Activated CD4-positive, alpha-beta memory T cell treated with anti-CD3 and anti-CD28 coated beads for 36 hours (primary cell): ENCODE results near the gene MSRB2. TPM values are rescaled to one million over a fixed set of nuclear protein-coding genes. Genes with fewer than 3 reads are reported as not detected.
"Not testable (repeated sequence)": the region's sequence is repeated elsewhere in the genome, so short reads cannot be mapped to it uniquely, and the experiment has no call there.

Experiments used
- CTCF ChIA-PET: fragments of 350-600 bp; sonication (Branson Sonifier 250); formaldehyde crosslinking; loops from one replicate; lab custom pipeline; 2021; ENCODE audit warnings: antibody characterized with exemption, inconsistent platforms; lab: Charles Lee
- POLR2A ChIA-PET: fragments of 350-600 bp; sonication (Branson Sonifier 250); formaldehyde crosslinking; loops from one replicate; lab custom pipeline; 2021; ENCODE audit warnings: antibody characterized with exemption; lab: Charles Lee
- DNase-seq: peaks from one replicate; pipeline ENCODE4 v3.0.0-alpha.2; 2020
- H3K27ac Mint-ChIP-seq: one replicate; pipeline ENCODE4 v1.8.0; 2021; ENCODE audit warnings: mixed read lengths
- H3K27me3 Mint-ChIP-seq: one replicate; pipeline ENCODE4 v1.8.0; 2021; ENCODE audit warnings: mixed read lengths
- H3K36me3 Mint-ChIP-seq: one replicate; pipeline ENCODE4 v1.8.0; 2021; ENCODE audit warnings: mixed read lengths
- H3K4me1 Mint-ChIP-seq: one replicate; pipeline ENCODE4 v1.8.0; 2021; ENCODE audit warnings: low read depth, mixed read lengths
- H3K4me3 Mint-ChIP-seq: one replicate; pipeline ENCODE4 v1.8.0; 2021; ENCODE audit warnings: mild to moderate bottlenecking, mixed read lengths
- H3K9me3 Mint-ChIP-seq: one replicate; pipeline ENCODE4 v1.8.0; 2021; ENCODE audit warnings: mixed read lengths
- intact Hi-C: fragments of 100-400 bp; cut with micrococcal nuclease; formaldehyde crosslinking; loops from one replicate; pipeline ENCODE4 v1.15.1; 2023
- total RNA-seq, 2 experiments: library from RNA; stranded (reverse); gene quantifications; one replicate each; pipeline ENCODE4 v1.2.3, GENCODE V29; 2021

The MSRB2 gene
- total RNA-seq, 2 experiments from 2014 or later: 9.4 to 11.1 TPM

DNA sequence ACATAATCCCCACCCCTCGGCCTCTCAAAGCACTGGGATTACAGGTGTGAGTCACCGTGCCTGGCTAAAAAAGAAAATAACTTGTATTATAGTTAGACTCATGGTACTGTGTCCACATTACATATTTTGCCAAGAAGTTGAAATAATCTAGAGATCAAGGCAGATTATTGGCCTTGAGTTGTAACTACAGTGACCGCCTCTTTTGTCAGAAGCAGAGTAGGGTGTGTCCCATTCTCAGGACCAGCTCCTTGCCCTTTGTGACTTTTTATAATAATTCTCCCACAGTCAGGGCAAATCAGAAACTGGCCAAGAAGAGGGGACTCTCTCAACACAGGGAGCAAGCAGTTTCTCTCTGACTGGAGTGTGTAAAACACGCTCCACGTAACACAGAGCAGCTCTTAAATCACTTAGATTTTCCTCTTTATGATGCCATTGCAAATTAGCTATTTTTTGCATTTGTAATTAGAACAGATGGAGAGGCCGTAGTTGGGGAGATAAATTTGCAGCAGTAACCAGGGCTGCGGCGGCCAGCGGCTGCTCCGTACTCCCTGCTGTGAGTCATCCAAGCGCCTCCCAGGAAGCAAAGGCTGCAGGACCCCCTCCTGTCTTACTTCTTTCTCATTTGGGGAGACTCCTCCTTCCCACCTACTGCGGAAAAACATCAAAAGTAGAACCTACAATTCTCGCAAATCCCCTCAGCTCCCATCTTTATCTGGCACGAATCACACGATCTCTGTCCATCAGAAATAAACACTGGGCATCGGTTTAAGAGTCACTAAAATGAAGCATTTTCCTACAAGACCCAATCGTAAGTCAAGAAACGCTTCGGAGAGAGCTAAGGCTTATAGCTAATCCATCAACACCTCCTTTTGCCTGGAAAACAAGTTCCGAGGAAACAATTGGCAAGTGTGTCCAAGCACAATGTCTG, 32.1 kb upstream of the MSRB2 start:
- no peaks in the 10 kb centered on the region for H3K36me3 Mint-ChIP-seq
- peaks cover 7% of the 10 kb centered on the region for H3K27me3 Mint-ChIP-seq
- POLR2A ChIA-PET: no interaction called here
- CTCF ChIA-PET: interaction anchor here (0.9 kb wide), 1 partner anchor 1069 kb away, joined by 3 read pairs; no protein-coding TSS in a partner anchor
- H3K9me3 Mint-ChIP-seq: peaks cover 8% of the 10 kb centered on the region
- no peak for DNase-seq
- intact Hi-C loops: loop anchor here (10.0 kb wide), 2 partner anchors 509 to 1569 kb away; no protein-coding TSS in a partner anchor
- no peak overlapping the region for H3K27ac Mint-ChIP-seq
- H3K4me1 Mint-ChIP-seq: no peaks in the 10 kb centered on the region
- no peak overlapping the region for H3K4me3 Mint-ChIP-seq

DNA sequence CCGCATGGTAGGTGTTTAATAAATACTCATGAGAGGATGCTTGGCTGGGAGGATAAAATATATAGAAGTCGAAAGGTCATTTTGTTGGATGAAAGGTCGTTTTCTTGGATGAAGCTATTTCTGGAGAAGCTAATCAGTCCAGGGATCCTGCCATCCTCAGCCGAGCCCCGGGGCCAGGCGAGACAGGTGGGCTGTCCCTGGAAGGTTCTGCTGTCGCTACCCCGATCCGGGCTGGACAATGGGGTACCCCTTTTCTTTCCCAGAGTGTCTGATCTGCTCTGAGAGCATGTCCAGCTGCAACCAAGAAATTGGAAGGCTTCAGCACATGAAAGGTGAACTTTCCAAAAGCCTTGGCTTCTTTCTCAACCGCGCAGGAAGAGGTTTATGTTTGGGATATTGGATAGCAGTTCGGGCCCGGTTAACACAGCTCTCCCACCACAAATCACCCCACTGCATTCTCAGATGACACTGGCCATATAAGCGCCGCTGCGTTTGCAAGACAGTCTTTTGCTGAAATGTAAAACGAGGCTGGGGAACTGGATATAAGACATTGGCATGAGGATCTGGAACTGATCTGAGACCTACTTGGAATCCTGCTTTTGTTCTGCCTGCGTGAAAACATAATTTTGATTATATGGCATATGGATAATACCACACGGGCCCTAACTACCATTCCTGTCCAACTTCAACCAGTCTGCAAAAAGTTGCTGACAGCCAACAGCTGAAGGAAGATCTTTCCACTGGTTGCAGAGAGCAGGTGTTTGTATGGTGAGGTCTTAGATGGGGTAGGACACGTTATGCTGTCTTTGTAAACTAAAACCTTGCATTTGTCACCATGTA, 31.2 kb upstream of the MSRB2 start:
- DNase-seq: no peak
- POLR2A ChIA-PET: no interaction called here
- peaks cover 2% of the 10 kb centered on the region for H3K9me3 Mint-ChIP-seq
- no peak overlapping the region for H3K4me3 Mint-ChIP-seq
- peaks cover 4% of the 10 kb centered on the region for H3K27me3 Mint-ChIP-seq
- H3K27ac Mint-ChIP-seq: no peak overlapping the region
- no peaks in the 10 kb centered on the region for H3K4me1 Mint-ChIP-seq
- H3K36me3 Mint-ChIP-seq: no peaks in the 10 kb centered on the region
- intact Hi-C loops: loop anchor here (10.0 kb wide), 2 partner anchors 509 to 1569 kb away; no protein-coding TSS in a partner anchor
- CTCF ChIA-PET: interaction anchor here (0.9 kb wide), 1 partner anchor 1070 kb away, joined by 3 read pairs; no protein-coding TSS in a partner anchor

GRCh38 chr10:23064813-23065114, 30.6 kb upstream of the MSRB2 start:
- H3K36me3 Mint-ChIP-seq, H3K27me3 Mint-ChIP-seq, H3K4me1 Mint-ChIP-seq, H3K27ac Mint-ChIP-seq, CTCF ChIA-PET, POLR2A ChIA-PET, H3K4me3 Mint-ChIP-seq, DNase-seq, H3K9me3 Mint-ChIP-seq: not testable (repeated sequence)
- intact Hi-C loops: loop anchor here (5.0 to 10.0 kb wide), 3 partner anchors 510 to 1570 kb away; partner anchors contain the start of gene DNAJC1

GRCh38 chr10:23065181-23065948, 30.0 kb upstream of the MSRB2 start:
- Mint-ChIP-seq H3K27ac (no peak overlapping the region), H3K9me3 (no peaks in the 10 kb centered on the region), H3K4me3 (no peak overlapping the region), H3K4me1 (no peaks in the 10 kb centered on the region), H3K36me3 (no peaks in the 10 kb centered on the region), H3K27me3 (peaks cover 2% of the 10 kb centered on the region)
- CTCF ChIA-PET: no interaction called here
- intact Hi-C loops: loop anchor here (5.0 to 10.0 kb wide), 3 partner anchors 511 to 1571 kb away; partner anchors contain the start of gene DNAJC1
- POLR2A ChIA-PET: no interaction called here
- DNase-seq: no peak

DNA sequence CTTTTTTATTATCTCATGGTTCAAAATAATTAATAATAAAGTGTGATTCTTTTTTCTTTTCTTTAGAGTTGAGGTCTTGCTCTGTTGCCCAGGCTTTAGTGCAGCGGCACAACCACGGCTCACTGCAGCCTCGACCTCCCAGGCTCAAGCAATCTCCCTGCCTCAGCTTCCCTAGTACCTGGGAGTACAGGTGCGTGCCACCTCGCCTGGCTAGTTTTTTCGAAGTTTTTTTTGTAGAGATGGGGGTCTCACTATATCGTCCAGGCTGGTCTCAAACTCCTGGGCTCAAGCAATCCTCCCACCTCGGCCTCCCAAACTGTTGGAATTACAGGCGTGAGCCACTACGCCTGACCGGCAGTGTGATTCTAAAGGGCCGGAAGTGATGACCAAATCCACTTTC, 28.0 kb upstream of the MSRB2 start:
- Mint-ChIP-seq H3K9me3 (no peaks in the 10 kb centered on the region), H3K27ac (no peak overlapping the region), H3K4me3 (no peak overlapping the region), H3K27me3 (peaks cover 1% of the 10 kb centered on the region), H3K36me3 (no peaks in the 10 kb centered on the region), H3K4me1 (no peaks in the 10 kb centered on the region)
- intact Hi-C loops: loop anchor here (5.0 to 10.0 kb wide), 3 partner anchors 513 to 1573 kb away; partner anchors contain the start of gene DNAJC1
- ChIA-PET POLR2A (no interaction called here), CTCF (no interaction called here)
- no peak for DNase-seq

GRCh38 chr10:23067939-23068775, 27.2 kb upstream of the MSRB2 start:
- H3K27me3 Mint-ChIP-seq: peaks cover 1% of the 10 kb centered on the region
- ChIA-PET CTCF (no interaction called here), POLR2A (no interaction called here)
- intact Hi-C loops: loop anchor here (2.0 to 10.0 kb wide), 4 partner anchors 79 to 1573 kb away; partner anchors contain the start of gene DNAJC1
- no peaks in the 10 kb centered on the region for H3K36me3 Mint-ChIP-seq
- peak; percentile 76 for DNase-seq
- no peak overlapping the region for H3K4me3 Mint-ChIP-seq
- no peak overlapping the region for H3K27ac Mint-ChIP-seq
- no peaks in the 10 kb centered on the region for H3K9me3 Mint-ChIP-seq
- H3K4me1 Mint-ChIP-seq: no peaks in the 10 kb centered on the region

- Mint-ChIP-seq H3K27ac (no peak overlapping the region), H3K4me1 (no peaks in the 10 kb centered on the region), H3K36me3 (no peaks in the 10 kb centered on the region), H3K4me3 (no peak overlapping the region), H3K27me3 (peaks cover 1% of the 10 kb centered on the region), H3K9me3 (no peaks in the 10 kb centered on the region)
- DNase-seq: peak; percentile 25
- intact Hi-C loops: loop anchor here (2.0 to 10.0 kb wide), 4 partner anchors 80 to 1574 kb away; partner anchors contain the start of gene DNAJC1
- ChIA-PET CTCF (no interaction called here), POLR2A (no interaction called here)
Measured at GRCh38 chr10:23069019-23069815, 26.2 kb upstream of the MSRB2 start.

- H3K36me3 Mint-ChIP-seq, H3K4me1 Mint-ChIP-seq, H3K9me3 Mint-ChIP-seq, DNase-seq, POLR2A ChIA-PET, intact Hi-C loops, H3K27me3 Mint-ChIP-seq, CTCF ChIA-PET, H3K4me3 Mint-ChIP-seq: not testable (repeated sequence)
- H3K27ac Mint-ChIP-seq: peak overlapping the region; percentile 38
Measured at GRCh38 chr10:23070092-23070912, 25.1 kb upstream of the MSRB2 start.

- CTCF ChIA-PET: no interaction called here
- no peak overlapping the region for H3K27ac Mint-ChIP-seq
- no peak overlapping the region for H3K4me3 Mint-ChIP-seq
- no peaks in the 10 kb centered on the region for H3K4me1 Mint-ChIP-seq
- DNase-seq: no peak
- POLR2A ChIA-PET: no interaction called here
- intact Hi-C loops: no loop called here
- no peaks in the 10 kb centered on the region for H3K36me3 Mint-ChIP-seq
- no peaks in the 10 kb centered on the region for H3K9me3 Mint-ChIP-seq
- no peaks in the 10 kb centered on the region for H3K27me3 Mint-ChIP-seq
Measured at GRCh38 chr10:23070913-23071218, 24.5 kb upstream of the MSRB2 start.

- H3K27ac Mint-ChIP-seq, H3K9me3 Mint-ChIP-seq, H3K27me3 Mint-ChIP-seq, DNase-seq, H3K36me3 Mint-ChIP-seq, intact Hi-C loops, POLR2A ChIA-PET, H3K4me1 Mint-ChIP-seq, H3K4me3 Mint-ChIP-seq: not testable (repeated sequence)
- CTCF ChIA-PET: interaction anchor here (0.9 kb wide), 1 partner anchor 84 kb away, joined by 3 read pairs; no protein-coding TSS in a partner anchor
Measured at GRCh38 chr10:23072593-23072992, 22.8 kb upstream of the MSRB2 start.
